GM12892 (cell line): Measurements from ENCODE around the gene ERC1.
"Not testable (repeated sequence)": the region's sequence is repeated elsewhere in the genome, so short reads cannot be mapped to it uniquely, and the experiment has no call there.

Source experiments
- DNase-seq: peaks from one replicate; pipeline ENCODE4 v3.0.0; 2011; ENCODE audit not compliant: insufficient read length
- FAIRE-seq: peaks from 2 replicates; lab custom pipeline; 2011; peaks lifted over from hg19 to GRCh38; lab: Jason Lieb, UNC
- POLR2A ChIP-seq: IDR thresholded peaks from 2 replicates; pipeline ENCODE4 v1.6.1; 2011; ENCODE audit warnings: low read depth, low read length, control low read depth
- POLR2AphosphoS5 ChIP-seq: IDR thresholded peaks from 2 replicates; pipeline ENCODE4 v1.6.1; 2011; ENCODE audit warnings: low read depth, low read length, control low read depth
- TAF1 ChIP-seq: IDR thresholded peaks from 2 replicates; pipeline ENCODE4 v1.6.1; 2011; ENCODE audit warnings: low read depth, mild to moderate bottlenecking, control low read depth, low read length, borderline replicate concordance

ERC1 gene

GRCh38 chr12:1091350-1091749, 100.3 kb downstream of the ERC1 start:
- FAIRE-seq = no peak
- DNase-seq = no peak
- TF ChIP-seq POLR2A = no peak
- no peak for TF ChIP-seq POLR2AphosphoS5
- no peak for TF ChIP-seq TAF1

- no peak for TF ChIP-seq POLR2AphosphoS5
- TF ChIP-seq TAF1 = no peak
- no peak for TF ChIP-seq POLR2A
- FAIRE-seq (peak; percentile 94), DNase-seq (no peak)
These were observed 102.2 kb downstream of the ERC1 start for GRCh38 chr12:1093166-1093751.

GRCh38 chr12:1094714-1095113, 103.7 kb downstream of the ERC1 start:
- DNase-seq (no peak), FAIRE-seq (no peak)
- TF ChIP-seq TAF1 = no peak
- no peak for TF ChIP-seq POLR2AphosphoS5
- TF ChIP-seq POLR2A = no peak

- FAIRE-seq (peak; percentile 84), DNase-seq (peak; percentile 20)
- TF ChIP-seq TAF1 (no peak), POLR2AphosphoS5 (no peak), POLR2A (no peak)
These were observed 108.1 kb downstream of the ERC1 start for GRCh38 chr12:1099158-1099557.

GRCh38 chr12:1099618-1100017, 108.6 kb downstream of the ERC1 start:
- not testable (repeated sequence) for DNase-seq, FAIRE-seq

GRCh38 chr12:1102115-1102514, 111.1 kb downstream of the ERC1 start:
- TF ChIP-seq POLR2AphosphoS5 (no peak), POLR2A (no peak), TAF1 (no peak)
- DNase-seq (no peak), FAIRE-seq (no peak)

GRCh38 chr12:1102791-1103450, 111.9 kb downstream of the ERC1 start:
- DNase-seq (no peak), FAIRE-seq (no peak)
- TF ChIP-seq POLR2AphosphoS5 = no peak
- TF ChIP-seq TAF1 = no peak
- TF ChIP-seq POLR2A = no peak

GRCh38 chr12:1103632-1104031, 112.6 kb downstream of the ERC1 start:
- TF ChIP-seq TAF1 (no peak), POLR2A (no peak), POLR2AphosphoS5 (no peak)
- no peak for DNase-seq
- no peak for FAIRE-seq

GRCh38 chr12:1104088-1104800, 113.2 kb downstream of the ERC1 start:
- FAIRE-seq (peak; percentile 46), DNase-seq (no peak)
- TF ChIP-seq TAF1 = no peak
- TF ChIP-seq POLR2A = no peak
- no peak for TF ChIP-seq POLR2AphosphoS5

DNA sequence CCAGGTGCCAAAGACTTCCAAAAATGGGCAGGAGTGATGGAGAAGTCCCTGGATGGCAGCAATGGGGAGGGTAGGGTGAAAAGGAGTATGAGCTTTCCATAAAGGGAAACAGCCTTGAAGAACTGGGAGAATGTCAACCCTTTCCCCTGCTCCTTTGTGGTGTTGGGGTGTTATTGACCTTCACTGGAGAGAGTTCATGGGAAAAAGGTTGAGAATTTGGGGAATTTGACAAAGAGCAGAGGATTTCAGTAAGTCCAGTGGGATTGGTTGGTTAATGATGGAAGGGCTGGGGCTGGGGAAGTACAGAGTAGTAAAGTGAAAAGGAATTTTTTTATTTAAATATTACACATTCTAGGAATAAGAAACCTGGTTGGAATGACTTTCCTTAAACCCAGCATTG, 116.6 kb downstream of the ERC1 start:
- FAIRE-seq (no peak), DNase-seq (no peak)
- TF ChIP-seq TAF1 (no peak), POLR2AphosphoS5 (no peak), POLR2A (no peak)

DNA sequence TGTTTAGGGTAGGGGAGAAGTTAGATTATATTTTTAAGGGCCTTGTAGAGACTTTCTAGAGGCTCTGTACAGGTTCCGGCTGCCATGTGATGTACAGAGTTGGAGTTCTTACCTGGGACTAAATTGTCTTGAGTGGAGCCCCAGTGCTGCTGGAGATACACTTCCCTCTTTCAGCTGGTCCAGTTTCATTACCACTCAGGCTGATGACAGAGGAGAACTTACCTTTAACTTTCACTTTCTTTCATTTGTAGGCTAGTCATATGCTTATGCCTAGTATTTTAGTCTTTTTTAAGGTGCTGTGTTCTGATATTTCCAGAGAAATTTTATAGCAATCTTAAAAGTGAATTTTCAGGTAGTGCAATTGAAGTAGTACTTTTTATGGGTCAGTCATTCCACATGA, 117.3 kb downstream of the ERC1 start:
- TF ChIP-seq POLR2AphosphoS5 = no peak
- no peak for TF ChIP-seq POLR2A
- TF ChIP-seq TAF1 = no peak
- FAIRE-seq (peak; percentile 53), DNase-seq (peak; percentile 47)

DNA sequence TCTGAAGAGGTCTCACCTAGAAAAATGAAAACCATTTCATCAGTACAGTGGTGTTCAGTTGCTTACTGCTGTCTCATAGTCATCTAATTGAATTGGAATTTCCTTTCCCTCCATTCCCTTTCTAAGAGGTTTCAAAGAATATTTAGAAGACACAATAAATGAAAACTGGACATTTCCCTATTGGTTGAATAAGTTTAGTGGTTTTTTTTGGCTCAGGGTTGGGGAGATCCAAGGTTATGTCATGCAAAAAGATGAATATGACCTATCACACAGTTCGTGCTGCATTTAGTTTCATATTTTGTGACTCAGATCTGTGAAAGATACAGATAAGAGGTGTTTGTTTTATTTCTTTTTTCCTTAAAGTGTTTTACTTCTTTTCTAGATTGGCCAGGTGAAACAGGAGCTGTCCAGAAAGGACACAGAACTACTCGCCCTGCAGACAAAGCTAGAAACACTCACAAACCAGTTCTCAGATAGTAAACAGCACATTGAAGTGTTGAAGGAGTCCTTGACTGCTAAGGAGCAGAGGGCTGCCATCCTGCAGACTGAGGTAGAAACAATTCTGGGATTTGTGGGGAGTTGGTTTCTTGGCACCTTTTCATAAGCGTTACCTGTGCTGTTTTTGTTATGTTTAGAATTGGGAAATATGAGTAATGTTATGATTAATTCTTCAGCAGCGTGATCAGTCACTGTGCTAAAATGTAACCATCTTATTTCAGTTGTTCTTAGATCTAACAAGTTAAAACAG, 124.6 kb downstream of the ERC1 start:
- DNase-seq = no peak
- FAIRE-seq = no peak
- TF ChIP-seq POLR2AphosphoS5 (no peak), TAF1 (no peak)
